ENCODE data around the gene DAP.

The DAP gene

DNA sequence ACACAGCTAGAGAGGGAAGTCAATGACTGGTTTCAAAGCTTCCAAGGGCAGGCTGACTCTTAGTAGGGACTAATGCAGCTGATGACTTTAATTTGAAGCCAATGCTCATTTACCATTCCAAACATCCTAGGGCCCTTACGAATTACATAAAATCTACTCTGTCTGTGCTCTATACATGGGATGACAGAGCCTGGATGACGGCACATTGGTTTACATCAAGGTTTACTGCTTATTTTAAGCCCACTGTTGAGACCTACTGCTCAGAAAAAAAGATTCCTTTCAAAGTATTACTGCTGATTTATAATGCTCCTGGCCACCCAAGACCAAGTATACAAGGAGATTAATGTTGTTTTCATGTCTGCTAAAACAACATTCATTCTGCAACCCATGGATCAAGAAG, 74.1 kb downstream of the DAP start:
- no peak for DNase-seq

DNA sequence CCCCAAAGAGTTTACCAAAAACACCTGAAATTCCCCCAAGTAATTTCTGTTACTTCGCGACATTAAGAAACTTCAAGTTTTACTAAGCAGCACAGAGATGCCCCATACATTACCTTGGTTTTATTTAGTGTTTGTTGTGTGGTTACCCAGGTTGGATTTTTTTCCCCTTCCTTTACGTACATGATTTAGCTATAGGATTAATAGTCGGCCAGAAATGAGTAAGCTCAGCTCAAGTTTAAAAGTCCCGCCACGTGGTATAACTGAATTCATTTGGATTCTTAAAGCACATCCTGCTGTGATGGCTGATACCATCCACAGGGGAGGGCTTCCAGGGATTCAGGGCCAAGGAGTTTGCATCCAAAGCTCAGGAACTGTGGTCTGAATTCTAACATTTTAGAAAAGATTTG, 75.9 kb downstream of the DAP start:
- no peak for DNase-seq

DNA sequence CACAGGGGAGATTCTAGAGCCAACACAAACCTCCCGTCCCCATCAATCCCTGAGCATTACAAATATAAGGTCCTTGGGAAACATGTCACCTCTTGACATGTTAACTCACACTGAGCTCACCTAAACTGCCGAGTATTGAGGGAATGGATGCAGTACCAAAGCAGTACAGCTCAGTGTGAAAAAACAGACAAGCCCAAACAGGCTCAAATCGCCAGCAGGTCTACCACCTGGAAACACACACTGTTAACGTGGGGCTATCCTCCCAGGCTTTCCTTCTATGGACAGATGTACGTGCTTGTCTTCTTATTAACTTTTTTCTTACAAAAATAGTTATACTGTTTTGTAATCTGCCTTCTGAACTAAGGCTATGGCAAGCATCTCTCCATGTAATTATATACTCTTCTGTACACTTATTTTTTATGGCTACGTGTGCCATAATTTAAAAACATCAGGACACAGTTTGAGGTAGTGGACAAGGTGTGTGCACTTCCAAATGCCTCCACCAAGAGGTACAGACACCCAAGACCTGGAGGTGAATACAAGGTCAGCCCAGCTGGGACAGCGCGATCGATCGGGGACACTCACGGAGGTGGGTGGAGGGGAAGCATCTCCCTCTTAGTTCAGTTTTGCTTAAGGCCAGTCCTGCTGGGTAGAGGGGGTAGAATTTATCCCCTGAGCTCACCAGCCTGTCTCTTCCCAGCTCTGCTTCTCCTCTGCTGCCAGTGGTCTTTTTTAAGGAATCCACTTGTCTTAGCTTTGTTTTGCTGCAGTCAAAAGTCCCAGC, 76.5 kb downstream of the DAP start:
- DNase-seq, result no peak

DNA sequence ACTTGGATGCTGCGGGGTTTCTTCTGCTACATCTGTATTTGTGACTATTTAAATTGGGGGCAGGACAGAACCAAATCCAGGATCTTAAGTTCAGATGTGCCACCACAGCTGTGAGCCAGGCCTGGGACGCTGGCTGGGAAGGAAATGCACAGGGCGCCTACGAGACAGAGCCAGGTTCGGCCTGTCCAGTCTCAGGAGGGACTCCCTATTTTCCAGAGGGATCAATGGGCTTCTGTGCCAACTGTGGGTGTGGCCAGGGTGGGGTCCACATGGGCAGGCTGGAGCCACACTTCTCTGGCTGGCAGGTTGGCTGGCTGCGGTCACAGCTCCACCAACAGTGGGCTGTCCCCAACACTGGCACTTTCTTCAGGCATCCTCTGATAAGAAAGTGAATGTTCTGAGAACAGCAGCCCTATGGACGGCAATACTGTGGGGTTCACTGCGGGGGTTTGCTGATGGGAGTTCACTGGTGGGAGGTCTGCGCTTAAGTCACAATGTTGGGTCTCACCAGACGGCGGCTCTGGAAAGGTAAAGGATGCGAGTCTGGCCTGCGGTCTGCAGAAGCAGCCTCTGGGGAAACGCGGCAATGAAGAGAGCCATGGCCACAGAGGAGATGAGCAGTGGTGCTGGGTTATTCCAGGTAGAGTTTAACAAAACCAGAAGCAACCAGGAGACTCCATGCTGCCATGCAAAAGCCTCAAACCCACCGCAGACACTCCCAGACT, 78.1 kb downstream of the DAP start:
- DNase-seq, result no peak

DNA sequence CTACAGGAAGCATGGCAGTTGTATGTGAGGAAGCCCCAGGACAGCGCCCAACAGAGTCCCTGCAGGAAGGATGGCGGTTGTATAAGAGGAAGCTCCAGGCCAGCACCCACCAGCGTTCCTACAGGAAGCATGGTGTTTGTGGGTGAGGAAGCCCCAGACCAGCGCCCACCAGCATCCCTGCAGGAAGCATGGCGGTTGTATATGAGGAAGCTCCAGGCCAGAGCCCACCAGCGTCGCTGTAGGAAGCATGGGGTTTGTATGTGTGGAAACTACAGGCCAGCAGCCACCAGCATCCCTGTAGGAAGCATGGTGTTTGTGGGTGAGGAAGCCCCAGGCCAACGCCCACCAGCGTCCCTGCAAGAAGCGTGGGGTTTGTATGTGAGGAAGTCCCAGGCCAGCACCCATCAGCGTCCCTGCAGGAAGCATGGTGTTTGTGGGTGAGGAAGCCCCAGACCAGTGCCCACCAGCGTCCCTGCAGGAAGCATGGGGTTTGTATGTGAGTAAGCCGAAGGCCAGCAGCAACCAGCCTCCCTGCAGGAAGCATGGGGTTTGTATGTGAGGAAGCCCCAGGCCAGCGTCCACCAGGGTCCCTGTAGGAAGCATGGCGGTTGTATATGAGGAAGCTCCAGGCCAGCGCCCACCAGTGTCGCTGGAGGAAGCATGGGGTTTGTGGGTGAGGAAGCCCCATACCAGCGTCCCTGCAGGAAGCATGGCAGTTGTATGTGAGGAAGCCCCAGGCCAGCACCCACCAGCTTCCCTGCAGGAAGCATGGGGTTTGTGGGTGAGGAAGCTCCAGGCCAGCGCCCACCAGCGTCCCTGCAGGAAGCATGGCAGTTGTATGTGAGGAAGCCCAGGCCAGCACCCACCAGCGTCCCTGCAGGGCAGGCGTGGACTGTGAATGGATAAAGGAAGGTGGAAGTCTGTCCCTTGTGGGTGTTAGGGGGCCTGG, 79.0 kb downstream of the DAP start:
- no peak for DNase-seq

DNA sequence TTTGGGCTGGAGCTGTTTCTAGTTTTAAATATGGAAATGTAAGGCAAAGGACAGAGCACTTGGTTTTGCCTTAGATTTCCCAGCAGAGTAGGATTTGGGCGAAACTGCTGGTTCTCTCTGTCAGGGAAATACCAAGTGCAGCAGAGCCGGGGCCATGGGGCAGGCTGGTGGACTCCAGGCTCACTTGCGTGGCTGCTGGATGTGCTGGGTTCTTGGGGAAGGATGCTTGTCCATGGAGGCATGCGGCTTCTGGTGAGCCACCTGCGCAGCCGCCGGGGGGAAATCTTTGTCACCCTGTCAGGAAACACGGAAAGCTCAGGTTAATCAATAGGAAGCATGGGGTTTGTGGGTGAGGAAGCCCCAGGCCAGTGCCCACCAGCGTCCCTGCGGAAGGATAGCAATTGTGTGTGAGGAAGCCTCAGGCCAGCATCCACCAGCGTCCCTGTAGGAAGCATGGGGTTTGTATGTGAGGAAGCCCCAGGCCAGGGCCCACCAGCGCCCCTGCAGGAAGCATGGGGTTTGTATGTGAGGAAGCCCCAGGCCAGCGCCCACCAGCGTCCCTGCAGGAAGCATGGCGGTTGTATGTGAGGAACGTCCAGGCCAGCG, 80.1 kb downstream of the DAP start:
- DNase-seq, result no peak

DNA sequence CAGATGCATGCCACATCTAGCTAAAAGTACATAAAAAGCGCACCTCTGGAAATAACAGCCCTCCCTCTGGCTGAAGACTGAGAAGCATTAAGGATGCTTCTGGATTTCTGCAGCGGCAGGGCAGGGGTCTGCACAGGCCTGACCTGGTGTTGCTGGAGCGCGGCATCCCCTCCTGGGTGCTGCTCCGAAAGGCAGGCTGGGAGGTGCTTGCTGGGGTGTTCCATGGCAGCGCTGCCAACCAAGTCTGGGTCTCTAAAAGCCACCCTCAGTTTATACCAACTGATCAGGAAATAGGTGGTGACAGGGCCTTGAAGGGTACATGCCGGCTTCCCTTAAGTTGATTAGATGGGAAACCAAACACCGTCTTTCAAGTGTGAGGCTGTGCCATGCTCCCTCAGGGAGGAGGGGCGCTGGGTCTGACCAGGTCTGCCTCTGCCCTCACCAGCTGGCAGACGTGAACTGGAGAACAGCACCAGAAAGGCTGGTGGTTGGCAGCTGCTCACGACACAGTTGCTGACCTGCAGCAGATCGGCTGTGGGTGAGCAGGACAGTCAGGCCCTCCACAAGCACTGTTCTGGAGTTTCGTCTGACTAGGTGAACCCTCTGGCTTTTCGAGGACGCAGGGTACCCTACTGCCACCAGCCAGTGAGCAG, 81.6 kb downstream of the DAP start:
- DNase-seq, result no peak

DNA sequence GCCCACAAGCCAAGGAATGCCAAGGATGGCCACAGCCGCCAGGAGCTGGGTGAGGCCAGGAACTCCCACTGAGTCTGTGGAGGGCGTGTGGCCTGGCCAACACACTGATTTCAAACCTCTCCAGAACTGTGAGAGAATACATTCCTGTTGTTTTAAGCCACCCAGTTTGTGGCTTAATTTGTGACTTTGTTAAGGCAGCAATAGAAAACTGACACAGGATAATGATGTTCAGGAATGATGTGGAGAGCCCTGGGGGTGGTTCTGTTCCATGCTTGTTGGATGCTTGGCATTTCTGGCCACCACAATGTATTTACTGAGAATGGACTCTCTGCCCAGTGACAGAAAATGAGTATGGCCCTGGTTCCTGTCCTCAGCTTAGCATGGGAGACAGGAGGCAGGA, 82.8 kb downstream of the DAP start:
- DNase-seq, result no peak

DNA sequence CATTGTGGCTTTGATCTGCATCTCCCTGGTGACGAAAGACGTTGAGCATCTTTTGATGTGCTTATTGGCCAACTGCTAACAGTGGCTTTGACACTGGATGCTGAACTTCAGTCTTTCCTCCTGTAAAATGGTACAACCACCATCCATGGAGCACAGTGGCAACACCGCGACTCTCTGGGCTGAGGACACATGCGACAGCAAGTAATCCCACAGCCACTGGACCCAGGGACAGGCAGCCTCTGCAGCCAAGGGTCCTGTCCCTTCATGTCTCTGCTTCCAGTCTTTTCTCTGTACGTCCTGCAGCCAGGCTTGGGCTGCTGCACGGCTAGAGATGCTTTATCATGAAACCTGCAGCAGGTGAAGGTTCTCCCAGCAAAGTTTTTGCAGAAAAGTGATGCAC, 83.5 kb downstream of the DAP start:
- no peak for DNase-seq

DNA sequence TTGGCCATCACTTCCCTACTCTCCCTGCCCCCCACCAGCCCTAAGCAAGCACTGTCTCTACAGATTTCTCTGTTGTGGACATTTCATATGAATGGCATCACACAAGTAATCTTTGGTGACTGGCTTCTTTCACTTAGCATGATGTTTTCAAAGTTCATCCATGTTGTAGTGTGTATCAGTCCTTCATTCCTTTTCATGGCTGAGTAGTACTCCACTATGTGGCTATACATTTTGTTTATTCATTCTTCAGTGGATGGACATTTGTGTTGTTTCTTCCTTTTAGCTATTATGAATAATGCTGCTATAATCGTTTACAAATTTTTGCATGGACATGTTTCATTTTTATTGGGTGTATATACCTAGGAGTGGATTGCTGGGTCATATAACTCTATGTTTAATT, 84.1 kb downstream of the DAP start:
- no peak for DNase-seq

DNA sequence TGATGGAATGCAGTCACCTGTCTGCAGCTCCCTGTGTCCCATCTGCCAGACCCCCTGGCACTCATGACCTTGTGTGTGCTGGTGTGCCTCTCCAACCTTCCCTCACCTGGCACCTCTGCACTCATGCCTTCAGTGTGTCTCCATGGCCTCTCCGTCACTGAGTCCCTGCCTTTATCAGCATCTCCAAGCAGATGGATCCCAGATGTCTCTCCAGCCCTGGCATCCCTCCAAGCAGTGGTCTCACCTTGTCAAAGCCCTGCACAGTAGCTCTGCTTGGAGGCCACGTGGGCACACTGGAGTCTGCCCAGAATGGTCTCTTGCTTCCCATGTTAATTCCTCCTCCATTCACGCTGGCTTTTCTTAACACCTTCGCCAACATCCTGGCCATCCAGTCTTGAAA, 84.8 kb downstream of the DAP start:
- DNase-seq, result no peak

DNA sequence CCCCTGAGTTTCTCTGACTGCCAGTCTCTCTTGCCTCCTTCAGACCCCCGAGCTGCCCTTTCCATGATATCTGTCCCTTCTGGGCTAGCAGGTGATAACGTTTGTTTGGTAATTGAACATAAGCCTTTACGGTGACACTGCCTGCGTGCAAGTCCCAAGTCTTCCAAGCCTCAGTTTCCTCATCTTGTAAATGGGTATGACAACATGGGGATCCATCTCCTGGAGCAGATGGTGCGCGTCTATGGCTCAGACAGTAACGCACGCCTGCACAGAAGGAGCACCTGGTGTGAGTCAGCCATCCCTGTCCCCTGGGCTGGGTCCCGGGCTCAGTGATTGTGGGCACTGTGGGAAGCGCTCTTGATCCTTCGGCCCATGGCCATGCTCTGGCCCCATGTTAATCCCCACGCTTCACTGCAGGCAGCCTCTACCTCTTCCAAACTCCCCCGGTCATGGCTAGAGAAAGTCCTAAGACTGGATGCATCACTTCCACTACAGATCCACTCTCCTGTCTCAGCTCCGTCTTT, 85.8 kb downstream of the DAP start:
- DNase-seq, result no peak

DNA sequence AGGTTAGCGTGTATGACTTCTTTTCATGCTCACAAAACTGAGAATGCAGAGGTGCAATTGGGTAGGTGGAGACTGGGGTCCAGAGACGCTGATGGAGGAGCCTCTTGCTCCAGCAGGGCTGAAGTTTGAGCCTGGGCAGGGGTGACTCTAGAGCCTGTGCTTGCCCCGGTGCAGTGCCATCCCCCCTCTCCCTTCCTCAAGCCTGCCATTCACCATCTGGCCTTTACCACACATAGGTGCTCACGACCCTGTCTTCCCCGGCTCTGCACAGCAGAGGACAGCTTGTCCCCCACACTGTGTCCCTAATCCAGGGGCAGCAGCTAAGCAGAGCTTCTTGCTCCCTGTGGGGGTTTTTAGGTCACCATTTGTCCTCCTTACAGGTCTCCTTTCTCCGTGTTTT, 86.5 kb downstream of the DAP start:
- DNase-seq, result no peak

DNA sequence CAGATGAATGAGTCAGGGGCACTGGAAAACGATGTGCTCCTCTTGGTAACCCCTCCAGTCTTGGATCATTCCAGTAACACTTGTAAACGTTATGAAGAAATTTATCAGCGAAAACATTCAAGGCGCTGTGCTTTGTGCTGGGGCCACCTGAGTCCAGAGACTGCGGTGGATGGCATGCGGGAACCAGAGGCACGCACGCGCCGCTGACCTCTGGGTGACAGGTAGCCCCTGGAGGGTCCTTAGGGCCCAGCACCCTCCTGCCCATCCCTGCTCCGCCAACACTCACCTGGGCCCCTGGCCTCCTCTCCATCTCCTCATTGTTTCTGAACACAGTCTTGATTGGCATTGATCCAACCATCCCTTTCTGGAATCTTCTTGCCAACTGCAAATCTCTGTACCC, 86.9 kb downstream of the DAP start:
- DNase-seq, result no peak

DNA sequence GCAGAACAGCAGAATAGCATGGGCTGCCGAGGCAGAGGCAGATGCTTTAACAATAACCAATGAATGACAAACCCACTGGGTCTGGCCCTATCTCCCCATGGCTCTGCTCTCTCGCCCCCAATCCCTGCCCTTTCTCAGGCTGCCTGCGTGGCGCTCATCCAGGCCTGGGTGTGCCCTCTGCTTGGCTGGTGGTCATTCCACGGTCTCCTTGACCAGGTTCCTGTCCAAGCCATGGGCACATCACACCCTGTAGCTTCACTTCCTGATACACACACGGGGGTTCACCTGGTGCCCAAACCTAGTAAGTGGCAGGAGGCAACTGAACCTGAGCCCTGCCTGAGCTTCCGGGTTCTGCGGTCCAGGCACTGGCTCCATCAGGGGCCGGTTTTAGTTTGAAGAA, 87.6 kb downstream of the DAP start:
- DNase-seq, result no peak

DNA sequence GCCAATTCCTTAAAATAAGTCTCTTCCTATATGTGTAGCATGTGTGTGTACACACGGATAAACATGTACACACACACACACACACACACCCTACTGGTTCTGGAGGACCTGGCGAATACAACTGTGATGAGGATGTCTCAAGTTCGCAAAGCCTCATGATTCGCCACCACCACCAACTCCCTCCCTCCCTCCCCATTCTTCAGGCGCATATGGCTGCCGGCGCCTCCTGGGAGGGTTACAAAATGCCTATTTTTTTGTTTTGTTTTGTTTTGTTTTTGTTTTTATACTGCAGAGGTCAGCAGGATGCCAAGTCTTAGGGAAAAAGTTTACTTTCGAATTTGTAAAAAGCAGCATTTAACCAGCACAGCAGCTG, 88.0 kb downstream of the DAP start:
- no peak for DNase-seq

DNA sequence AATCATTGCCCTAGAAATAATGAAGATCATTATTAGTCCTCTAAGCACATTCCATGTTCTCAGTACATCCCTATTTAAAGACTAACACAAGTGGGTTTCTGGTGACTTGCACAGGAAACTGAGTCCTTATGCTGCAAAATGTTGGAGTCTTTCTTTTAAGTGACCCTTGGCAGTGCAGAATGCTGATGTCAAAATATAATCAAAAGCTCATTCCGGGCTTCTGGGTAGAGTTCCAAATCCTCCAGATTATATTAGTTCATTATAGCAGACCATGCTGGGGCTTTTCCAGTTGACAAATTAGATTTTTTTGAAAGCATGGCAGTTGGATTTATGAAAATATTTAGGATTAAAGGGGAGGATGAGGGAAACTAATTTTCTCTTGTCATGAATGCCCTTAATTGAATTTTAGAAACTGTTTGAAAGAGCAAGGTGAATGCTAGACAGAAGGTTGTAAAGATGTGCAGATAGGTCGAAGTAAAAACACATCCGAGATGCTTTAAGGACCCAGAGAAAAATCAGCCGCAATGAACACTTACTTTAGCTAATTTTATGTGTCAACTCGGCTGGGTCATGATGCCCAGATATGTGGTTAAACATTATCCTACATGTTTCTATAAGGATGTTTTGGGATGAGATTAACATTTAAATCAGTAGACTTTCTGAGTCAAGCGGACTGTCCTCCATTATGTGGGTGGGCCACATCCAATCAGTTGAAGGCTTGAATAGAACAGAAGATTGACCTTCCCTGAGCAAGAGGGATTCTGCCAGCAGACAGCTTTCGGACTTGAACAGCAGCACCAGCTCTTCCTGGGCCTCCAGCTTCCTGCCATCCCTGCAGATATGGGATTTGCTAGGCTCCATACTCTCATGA, 88.7 kb downstream of the DAP start:
- DNase-seq, result no peak

DNA sequence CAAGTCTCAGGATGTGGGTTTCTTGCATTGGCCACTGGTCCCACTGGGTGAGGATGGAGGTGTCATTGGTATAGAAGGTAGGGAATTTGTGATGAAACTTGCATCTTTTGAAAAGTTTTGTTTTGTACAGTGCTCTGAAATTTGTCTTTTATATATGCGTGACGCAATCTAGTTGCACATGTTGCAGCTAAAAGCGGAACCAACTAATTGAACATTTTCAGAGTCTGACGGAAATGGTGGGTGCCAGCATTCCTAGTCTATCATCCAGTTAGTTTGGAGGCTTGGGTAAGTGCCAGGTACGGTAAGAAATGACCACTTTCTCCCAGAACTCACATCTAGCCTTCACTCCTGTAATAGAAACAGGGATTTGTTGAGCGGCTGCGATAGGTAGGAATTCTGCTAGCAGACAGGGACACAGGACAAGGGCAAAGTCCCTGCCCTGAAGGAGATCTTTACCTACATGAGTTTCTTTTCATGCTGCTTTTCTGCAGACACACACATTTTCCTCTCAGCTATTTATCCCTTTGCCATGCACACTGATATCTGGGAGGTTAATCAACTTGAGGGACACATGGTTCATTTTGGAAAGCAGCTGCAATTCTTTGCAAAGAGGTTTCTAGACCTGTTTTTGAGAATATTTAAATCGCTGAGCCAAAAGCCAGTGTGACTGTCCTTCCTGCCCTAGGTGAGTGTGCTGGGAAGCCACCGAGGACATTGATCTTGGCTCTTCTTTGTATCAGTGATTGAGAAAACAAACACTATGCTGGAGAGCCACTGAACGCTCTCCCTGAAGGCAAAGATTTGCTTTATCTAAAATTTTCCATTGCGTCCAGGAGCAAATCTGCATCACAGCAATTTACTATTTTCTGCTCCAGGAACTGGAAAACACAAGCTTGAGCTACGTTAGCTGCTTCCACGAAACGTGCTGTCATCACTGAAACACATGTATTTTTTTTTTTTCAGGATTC, 89.7 kb downstream of the DAP start:
- no peak for DNase-seq

DNA sequence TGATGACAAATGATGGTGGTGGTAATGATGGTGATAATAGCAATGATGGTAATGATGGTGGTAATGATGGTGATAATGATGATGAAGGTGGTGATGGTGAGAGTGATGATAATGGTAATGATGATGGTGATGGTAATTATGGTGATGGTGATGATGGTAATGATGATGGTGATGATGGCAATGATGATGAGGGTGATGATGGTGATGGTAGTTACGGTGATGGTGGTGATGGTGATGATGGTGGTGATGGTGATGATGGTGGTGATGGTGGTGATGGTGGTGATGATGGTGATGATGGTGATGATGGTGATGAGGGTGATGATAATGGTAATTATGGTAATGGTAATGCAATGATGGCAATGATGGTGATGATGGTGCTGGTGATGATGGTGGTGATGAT, 91.1 kb downstream of the DAP start:
- no peak for DNase-seq

DNA sequence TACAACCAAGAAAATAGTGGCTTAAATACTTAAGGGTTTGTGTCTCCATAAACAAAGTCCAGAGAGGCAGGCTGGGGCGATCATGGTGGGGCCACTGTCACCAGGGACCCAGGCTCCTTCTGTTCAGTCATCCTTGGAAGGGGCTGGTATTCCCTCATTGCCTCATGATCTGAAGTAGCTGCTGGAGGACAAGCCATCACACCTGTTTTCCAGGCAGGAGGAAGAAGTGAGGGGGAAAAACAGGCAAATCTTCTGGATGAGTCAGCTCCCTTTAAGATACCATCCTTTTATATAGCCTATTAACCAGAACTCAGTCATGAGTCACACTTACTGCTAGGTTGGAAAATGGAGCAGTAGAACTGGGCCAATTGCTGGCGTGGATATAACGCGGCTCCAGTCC, 92.3 kb downstream of the DAP start:
- no peak for DNase-seq

Measured in NCI-H2081 treated with DMSO at 0.1 percent for 48 hours (cell line).